ENCODE measurements around the gene CCL28.
"Not testable (repeated sequence)": the region's sequence is repeated elsewhere in the genome, so short reads cannot be mapped to it uniquely, and the experiment has no call there.

The CCL28 gene, protein sequence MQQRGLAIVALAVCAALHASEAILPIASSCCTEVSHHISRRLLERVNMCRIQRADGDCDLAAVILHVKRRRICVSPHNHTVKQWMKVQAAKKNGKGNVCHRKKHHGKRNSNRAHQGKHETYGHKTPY

DNA sequence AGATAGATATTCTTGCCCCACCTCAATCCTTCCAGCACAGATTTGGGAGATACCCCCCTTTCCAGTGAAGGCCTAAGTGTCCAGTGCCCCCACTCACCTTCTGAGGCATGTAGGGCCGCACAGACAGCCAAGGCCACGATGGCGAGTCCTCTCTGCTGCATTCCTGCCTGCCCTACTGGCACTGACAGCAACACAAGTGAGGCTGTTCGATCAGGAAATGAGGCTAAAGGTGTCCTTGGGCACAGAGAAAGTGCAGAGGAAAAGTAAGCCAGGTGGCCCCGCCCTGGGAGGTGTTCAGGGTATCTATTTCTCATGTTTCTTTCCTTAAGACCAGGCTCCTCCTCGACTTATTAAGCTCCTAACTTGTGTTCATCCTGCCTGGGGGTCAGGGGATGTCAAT is at the start of gene CCL28:
CCL28 (minus strand) TSS at position 236 of the 400 bp plus-strand sequence; CDS start at position 161, 75 bp downstream.
- DNase-seq (ENCODE audit: low read depth, low spot score): no peak

DNA sequence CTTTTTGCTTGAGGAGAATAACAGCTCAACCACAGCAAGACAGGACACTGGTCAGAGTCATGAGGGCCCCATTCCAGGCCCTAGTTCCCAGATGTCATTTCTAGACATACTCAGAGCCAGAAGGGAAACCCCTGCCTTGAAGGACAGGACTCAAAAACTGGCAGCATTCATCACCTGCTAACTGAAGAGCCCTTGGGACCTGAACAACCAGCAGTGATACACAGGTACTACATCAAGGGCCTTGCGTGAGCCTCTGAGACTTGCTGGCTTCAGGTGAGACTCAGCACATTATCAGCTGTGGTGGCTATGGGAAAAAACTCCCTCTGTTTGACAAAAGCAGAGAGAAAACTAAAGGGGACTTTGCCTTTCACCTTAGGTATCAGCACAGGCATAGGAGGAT is 48.9 kb upstream of the CCL28 start:
- no peak for DNase-seq (ENCODE audit: low read depth, low spot score)

DNA sequence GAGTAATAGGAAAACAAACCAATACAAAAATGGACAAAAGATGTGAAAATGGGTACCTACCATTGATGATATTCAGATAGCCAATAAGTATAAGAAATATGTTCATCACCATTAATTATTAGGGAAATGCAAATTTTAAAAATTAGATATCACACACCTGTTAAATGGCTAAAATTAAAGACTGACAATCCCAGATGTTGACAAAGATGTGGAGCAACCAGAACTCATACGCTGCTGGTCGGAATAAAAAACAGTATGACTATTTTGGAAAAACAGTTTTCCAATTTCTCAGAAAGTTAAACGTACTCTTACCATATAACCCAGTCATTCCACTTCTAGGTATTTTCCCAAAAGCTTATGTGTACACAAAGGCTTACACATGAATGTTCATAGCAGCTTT is 44.4 kb upstream of the CCL28 start:
- DNase-seq (ENCODE audit: low read depth, low spot score): no peak

DNA sequence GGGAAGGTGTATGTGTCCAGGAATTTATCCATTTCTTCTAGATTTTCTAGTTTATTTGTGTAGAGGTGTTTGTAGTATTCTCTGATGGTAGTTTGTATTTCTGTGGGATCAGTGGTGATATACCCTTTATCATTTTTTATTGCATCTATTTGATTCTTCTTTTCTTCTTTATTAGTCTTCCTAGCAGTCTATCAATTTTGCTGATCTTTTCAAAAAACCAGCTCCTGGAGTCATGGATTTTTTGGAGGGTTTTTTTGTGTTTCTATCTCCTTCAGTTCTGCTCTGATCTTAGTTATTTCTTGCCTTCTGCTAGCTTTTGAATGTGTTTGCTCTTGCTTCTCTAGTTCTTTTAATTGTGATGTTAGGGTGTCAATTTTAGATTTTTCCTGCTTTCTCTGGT is 29.4 kb upstream of the CCL28 start:
- not testable (repeated sequence) for DNase-seq (ENCODE audit: low read depth, low spot score)

DNA sequence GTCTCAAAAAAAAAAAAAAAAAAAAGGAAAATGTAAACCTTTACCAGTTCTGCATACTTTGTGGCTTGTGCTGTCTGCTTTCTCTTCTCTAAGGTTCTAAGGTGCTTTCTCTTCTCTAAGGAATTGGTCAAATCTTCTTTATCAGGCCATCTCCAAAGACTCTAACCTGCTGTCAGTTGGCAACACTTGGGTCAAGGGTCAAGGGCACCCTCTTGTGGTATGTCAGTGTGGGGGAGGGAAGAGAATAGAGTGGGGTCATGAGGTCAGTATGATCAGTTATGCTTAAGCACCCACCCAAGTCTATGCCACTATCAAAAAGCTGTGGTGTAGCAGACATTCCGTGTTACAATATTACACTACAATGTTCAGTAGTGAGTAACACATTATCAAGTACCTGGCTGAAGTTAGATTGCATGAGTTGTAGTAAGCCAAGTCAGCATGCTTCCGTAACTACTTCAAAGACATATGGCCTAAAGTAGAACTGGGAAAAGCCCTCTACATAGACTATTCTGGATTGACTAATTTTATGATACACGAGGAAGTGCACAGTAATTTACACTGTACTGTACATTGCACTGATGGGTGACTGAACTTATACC is 25.0 kb upstream of the CCL28 start:
- no peak for DNase-seq (ENCODE audit: low read depth, low spot score)

DNA sequence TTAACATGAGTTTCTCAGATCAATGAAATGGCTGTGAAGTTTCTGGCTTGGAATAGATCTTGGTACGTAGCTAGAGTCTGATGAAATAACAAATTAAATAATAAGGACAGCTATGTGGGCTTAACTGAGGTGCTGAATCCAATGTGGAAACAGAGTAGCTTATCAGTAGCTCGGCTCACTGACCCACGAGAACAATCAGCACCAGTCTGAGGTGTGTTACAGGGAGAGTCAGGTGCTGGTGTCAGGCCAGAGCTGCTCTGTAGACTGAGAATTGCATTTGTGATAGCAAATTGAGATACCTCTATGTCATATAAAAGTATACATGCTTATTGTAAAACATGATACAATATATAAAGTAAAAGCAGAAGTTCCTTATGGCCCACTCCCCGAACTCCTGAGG is 21.2 kb upstream of the CCL28 start:
- DNase-seq (ENCODE audit: low read depth, low spot score): no peak

DNA sequence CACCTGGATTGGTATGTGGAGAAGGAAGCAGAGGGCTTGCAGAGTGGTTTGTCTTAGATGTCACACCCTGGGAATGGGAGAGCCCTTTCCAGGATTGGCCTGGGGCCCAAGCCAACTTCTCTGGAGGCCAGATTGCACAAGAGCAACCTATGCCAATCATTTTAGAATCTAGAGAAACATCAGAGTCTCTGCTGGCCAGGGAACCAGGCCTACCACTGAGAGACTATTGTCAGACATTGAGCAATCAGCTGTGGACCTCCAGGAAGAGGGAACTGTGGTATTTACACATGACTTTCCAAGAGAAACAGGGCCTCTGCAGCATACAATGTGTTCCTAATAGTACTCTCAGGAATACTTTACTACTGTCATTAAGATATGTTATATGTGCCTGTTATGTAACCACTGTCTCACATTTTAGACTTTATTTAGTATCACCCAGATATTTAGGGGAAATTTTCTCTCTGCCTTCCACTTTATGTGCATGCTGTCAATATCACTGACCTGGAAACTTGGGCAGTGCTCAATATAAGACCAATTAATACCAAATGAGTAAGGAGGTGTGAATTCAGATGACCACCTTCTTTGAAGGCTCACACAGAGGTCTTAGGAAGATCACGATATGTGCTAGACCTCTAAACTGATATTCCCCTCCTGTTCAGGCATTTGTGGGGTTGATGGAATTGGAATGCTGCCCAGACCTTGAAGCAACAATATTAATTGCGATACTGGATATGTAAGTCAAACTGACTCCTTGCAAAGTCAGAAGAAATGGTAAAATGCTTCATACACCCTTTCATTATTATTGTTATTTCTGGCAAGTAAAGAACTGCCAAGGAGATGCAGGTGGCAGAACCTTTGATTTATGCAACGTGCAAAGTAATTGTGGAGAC is 20.5 kb upstream of the CCL28 start:
- DNase-seq (ENCODE audit: low read depth, low spot score): no peak

DNA sequence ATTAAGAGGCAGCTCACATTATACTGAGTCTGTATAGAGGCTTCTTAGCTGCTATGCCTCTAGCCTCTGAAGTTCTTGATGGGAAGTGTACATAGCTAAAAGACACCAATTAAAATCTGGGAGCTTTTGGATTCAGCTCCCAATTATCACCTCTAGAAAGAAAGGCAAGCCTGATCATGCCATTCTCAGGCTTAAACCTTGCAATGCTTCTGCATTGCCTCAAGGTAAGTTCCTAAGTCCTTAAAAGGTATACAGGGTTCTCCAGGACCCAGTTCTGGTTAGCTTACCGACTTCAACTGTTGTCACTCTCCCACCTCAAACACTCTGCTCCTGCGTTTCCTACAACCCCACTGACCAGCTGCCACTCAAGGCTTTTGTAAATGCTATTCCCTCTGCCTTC is 17.5 kb upstream of the CCL28 start:
- DNase-seq (ENCODE audit: low read depth, low spot score): no peak

DNA sequence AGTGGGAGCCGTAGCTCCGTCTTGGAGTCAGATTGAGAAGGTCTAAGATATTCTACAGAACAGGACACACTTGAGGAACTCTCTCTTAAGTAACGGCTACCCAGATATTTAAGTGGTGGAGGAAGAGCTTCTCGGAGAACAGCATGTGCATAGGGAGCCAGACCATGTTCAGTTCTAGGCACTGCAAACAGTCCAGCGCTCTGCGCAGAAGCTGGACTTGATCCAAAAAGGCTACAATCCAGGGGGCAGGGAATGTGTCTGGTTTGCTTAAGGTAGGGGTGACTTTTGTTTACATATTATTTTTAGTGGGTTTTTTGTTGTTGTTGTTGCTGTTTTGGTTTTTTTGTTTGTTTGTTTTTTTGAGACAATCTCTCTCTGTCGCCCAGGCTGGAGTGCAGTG is 16.8 kb upstream of the CCL28 start:
- DNase-seq (ENCODE audit: low read depth, low spot score): no peak

DNA sequence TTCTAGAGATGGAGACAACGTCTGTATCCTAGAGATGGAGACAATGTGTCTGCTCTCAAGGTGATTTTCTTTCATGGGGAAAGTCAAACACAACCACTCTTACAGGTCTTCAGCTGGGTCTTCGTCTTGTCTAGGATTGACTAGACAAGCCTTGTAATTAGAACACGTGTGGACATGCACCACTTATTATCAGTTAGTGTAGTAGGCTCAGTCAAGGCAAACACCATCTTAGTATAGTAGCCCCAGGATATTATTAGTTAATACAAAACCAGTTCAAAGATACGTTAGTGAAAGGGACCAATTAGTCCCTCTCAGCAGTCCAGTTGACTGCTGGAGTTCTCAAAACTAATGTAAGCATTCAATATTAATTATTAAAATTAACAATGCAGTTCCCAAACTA is 15.1 kb upstream of the CCL28 start:
- DNase-seq (ENCODE audit: low read depth, low spot score): no peak

DNA sequence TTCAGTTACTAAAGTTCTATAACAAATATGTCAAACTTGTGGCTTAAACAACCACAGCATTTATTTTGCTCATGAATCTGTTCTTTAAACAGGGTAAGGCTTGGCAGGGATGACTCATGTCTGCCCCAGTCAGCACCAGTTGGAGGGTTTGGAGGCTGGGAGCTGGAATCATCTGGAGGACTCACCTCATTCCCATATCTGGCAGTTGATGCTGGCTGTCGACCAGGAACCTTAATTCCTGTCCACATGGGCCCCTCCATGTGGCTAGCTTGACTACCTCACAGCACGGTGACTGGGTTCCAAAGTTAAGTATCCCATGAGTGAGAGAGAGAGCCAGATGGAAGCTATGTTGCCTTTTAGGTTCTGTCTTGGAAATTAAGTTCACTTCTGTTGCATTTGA is 13.8 kb upstream of the CCL28 start:
- no peak for DNase-seq (ENCODE audit: low read depth, low spot score)

DNA sequence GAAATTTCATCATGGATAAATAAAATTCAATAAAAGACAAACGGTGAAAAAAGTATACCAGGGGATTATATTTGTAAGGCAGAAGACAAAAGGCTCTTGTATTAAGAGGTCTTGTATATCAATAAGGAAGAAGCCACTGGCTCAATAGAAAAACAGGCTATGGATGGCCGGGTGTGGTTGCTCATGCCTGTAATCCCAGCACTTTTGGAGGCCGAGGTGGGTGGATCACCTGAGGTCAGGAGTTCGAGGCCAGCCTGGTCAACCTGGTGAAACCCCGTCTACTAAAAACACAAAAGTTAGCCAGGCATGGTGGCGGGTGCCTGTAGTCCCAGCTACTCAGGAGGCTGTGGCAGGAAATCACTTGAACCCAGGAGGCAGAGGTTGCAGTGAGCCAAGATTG is 10.9 kb upstream of the CCL28 start:
- DNase-seq (ENCODE audit: low read depth, low spot score): not testable (repeated sequence)

DNA sequence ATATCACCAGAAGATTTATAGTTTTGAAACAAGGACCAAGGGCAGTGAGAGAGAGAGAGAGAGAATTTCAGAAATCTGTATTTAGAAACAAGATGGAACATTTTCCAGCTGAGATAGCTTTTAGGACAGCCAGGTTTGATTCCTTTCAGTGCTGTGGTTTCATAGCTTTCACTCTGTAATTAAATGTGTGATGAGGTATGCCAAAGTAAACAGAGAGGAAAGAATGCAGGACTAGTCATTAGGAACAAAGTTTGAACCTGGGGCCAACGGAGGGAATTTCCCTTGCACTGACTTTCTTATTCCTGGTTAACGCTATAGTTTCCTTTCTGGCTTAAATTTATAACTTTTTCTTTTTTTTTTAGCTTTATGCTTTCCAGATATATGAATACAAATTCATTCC is 10.0 kb upstream of the CCL28 start:
- DNase-seq (ENCODE audit: low read depth, low spot score): no peak

DNA sequence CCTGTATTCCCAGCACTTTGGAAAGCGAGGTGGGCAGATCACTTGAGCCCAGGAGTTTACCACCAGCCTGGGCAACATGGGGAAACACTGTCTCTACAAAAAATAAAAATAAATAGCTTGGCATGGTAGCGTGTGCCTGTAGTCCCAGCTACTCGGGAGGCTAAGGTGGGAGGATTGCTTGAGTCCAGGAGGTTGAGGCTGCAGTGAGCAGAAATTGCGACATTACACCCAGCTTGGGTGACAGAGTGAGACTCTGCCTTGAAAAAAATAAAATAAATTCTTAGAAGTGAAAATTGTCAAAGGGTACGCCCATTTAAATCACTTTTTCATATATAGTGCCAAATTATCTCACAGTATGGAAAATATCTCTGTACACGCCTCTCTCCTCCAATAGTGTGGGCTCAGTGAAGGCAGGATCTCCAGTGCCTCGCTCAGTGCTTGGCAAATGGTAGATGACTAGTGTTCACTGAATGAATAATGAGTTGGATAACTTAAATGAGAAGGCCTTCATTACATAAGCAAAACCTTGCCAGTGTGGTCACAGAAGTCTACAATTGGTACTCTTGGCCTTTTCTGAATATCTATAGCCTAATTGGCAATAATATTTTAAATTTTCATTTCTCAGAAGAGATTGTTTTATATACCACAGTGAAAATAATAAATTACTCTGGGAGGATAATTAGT is 9.4 kb upstream of the CCL28 start:
- DNase-seq (ENCODE audit: low read depth, low spot score): no peak

DNA sequence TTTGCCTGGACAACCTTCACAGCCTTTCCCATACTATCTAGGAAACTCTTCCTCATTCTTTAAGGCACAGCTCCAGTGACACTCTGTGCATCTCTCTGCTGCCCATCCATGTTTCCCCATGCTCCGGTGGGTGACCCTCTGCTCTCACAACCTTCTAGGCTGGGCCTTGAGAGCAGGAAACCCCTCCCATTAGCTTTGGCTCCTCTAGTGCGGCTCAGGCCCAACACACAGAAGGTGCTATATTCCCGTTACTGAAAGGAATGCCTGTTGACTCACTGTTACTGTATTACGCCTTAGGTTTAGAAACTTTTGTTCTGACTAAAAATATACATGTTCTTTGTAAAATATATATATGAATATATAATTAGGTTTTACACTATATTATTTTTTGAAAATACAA is 8.1 kb upstream of the CCL28 start:
- no peak for DNase-seq (ENCODE audit: low read depth, low spot score)

DNA sequence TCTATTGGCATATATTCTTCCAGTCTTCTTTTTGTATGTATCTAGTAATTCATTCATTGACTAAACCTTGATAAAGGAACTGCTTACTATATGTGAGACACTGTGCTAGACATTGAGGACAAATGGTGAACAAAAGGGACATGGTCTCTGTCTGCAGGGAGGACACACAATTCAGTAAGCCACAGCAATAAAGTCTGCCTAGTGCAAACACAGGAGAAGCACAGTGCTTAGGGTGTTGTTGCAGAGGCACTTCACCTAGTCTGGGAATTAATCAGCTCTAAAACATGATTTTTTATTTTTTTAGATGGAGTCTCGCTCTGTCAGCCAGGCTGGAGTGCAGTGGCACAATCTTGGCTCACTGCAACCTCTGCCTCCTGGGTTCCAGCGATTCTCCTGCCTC is 6.4 kb upstream of the CCL28 start:
- no peak for DNase-seq (ENCODE audit: low read depth, low spot score)

DNA sequence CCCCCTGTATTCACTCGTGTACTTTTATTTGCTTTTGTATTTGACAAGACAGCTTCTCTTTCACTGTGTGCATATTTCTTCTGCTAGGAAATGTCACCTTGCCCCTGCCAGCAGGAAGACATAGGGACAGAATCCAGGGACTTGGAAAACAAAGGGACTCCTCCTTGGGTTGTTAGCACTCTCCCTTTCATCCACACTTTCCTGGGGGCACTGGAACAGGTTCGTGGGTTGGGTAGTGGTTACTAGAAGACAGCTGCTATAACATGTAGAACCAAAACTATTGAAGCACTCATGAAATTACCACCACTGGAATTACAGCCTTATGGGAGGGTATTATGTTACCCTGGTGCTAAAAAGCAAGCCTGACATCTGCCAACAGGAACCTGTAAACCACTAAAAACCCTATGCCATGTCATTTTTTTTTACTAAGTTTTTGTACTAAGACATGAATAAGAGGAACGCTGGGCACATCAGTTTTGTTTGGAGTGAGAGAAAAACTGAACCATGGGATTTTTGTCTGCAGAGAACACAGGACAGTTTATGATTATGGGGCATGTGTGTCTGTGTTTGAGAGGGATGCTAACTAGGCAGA is 4.7 kb upstream of the CCL28 start:
- DNase-seq (ENCODE audit: low read depth, low spot score): no peak

DNA sequence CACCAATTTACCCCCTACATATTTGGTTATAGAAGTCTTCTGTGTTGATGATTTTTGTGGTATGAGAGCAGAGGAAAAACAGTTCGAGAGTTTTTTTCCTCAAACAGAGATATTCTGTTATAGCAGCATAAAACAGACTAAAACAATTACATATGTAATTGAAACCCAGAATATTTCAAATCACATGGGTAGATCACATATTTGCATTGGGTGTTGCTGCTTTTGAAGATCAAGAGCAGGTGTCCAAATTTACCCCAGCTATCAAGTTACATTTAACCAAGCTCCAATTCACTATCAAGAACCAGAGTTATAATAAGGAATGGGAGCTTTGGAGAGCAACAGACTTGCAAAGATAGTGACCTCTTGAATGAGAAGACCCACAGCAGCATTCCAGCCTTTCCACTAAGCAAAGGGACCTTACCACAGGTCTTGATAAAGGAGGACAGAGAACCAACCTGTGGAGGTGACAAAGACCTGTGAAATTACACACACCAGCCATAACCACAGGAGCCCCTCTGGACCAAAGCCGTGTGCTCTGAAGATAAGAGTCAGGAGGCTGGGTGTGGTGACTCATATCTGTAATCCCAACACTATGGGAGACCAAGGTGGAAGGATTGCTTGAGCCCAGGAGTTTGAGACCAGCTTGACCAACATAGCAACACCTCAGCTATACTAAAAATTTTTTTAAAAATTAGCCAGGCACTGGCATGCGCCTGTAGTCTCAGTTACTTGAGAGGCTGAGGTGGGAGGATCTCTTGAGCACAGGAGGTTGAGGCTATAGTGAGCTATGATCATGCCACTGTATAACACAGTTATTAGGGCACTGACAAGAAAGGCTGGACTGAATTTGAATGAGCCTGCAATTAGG is 4.0 kb upstream of the CCL28 start:
- no peak for DNase-seq (ENCODE audit: low read depth, low spot score)

DNA sequence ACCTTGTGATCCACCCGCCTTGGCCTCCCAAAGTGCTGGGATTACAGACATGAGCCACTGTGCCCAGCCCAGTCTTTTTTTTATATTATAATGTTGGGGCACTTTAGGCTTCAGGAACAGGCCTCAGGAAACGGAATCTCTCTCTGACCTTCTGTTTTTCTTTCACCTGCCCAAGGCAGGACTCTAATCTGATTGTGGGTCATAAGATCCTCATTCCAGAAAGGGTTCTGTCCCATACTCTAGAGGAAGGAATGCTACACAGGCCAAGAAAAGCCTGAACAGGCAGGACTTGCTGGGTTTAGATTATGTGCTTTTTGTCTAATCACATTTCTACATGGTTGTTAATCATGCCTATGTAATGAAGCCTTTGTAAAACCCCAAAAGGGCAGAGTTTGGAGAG is 1.8 kb upstream of the CCL28 start:
- no peak for DNase-seq (ENCODE audit: low read depth, low spot score)

DNA sequence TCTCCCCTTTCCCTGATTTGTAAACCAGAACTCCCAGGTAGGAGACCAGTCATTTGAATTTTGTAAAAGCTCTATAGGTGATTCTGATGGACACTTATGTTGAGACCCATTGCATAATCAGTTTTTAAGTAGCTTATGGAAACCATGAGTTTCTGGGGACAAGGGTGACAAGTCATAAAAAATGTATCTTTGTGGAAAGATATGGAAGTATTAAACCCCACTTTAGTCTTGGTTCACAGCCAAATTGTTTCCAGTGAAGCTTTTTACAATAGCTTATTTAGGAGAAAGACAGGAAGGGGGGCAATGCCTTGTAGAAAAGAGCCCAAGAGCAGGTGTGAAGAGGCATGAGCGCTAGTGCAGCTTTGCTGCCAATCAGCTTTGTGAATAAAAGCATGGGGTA is 453 bp upstream of the CCL28 start:
- DNase-seq (ENCODE audit: low read depth, low spot score): no peak

DNA sequence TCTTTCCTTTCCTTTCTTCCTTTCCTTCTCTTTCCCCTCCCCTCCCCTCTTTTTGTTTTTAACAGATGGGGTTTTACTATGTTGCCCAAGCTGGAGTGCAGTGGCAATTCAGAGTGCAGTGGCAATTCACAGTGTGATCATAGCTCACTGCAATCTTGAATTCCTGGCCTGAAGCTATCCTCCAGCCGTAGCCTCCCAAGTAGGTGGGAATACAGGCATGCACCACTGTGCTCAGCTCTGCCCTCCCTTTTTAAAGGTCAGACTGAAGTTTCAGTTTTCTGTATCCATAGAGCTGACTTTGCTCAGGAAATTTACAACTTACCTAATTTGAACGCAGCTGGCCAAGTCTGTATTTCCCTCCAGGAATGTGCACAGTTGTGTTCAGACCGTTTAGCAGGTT is 696 bp downstream of the CCL28 start:
- DNase-seq (ENCODE audit: low read depth, low spot score): no peak
